ENCODE results near the gene FSTL5. TPM values are rescaled to one million over a fixed set of nuclear protein-coding genes. Genes with fewer than 3 reads are reported as not detected.

Gene FSTL5
- total RNA-seq, 1 experiment from 2014 or later = 0.55 TPM

- TF ChIP-seq SOX15 (CRISPR knock-in tag; IDR thresholded peaks at IDR 0.05) (no peak), TCF7 (CRISPR knock-in tag; IDR thresholded peaks at IDR 0.05; ENCODE audit: low read depth) (no peak)
Measured at GRCh38 chr4:162157241-162157640, 6.6 kb downstream of the FSTL5 start (continued).

GRCh38 chr4:162154862-162155540 is 8.8 kb downstream of the FSTL5 start:
- Mint-ChIP-seq H3K36me3 (no peaks in the 10 kb centered on the region), H3K27ac (no peak overlapping the region), H3K4me3 (no peak overlapping the region), H3K9me3 (no peaks in the 10 kb centered on the region), H3K27me3 (ENCODE audit: low read depth) (no peaks in the 10 kb centered on the region), H3K4me1 (peaks cover 10% of the 10 kb centered on the region)
- ChIA-PET CTCF (no interaction called here), POLR2A (no interaction called here)
- no peak for DNase-seq (ENCODE audit: low spot score)
- ATAC-seq = no peak
- TF ChIP-seq NR1H2 (CRISPR knock-in tag; IDR thresholded peaks at IDR 0.05) (no peak), ATF6 (CRISPR knock-in tag; IDR thresholded peaks at IDR 0.05) (no peak), CBFB (CRISPR knock-in tag; IDR thresholded peaks at IDR 0.05; ENCODE audit: low read depth) (no peak), CDX4 (CRISPR knock-in tag; IDR thresholded peaks at IDR 0.05; ENCODE audit: borderline replicate concordance) (no peak), MXD4 (CRISPR knock-in tag; IDR thresholded peaks at IDR 0.05; ENCODE audit: borderline replicate concordance) (no peak), ZSCAN18 (CRISPR knock-in tag; IDR thresholded peaks at IDR 0.05) (no peak), CTCF (IDR thresholded peaks at IDR 0.05) (no peak), USF1 (CRISPR knock-in tag; IDR thresholded peaks at IDR 0.05) (no peak), RELA (CRISPR knock-in tag; IDR thresholded peaks at IDR 0.05; ENCODE audit: borderline replicate concordance) (no peak), EMX1 (CRISPR knock-in tag; IDR thresholded peaks at IDR 0.05) (no peak), ZNF317 (CRISPR knock-in tag; IDR thresholded peaks at IDR 0.05; ENCODE audit: borderline replicate concordance, low read depth) (no peak), ELF4 (CRISPR knock-in tag; IDR thresholded peaks at IDR 0.05; ENCODE audit: low read depth) (no peak)
- TF ChIP-seq, protein P1, sequence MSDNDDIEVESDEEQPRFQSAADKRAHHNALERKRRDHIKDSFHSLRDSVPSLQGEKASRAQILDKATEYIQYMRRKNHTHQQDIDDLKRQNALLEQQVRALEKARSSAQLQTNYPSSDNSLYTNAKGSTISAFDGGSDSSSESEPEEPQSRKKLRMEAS (CRISPR knock-in tag; IDR thresholded peaks at IDR 0.05) = no peak
- TF ChIP-seq, protein P2, sequence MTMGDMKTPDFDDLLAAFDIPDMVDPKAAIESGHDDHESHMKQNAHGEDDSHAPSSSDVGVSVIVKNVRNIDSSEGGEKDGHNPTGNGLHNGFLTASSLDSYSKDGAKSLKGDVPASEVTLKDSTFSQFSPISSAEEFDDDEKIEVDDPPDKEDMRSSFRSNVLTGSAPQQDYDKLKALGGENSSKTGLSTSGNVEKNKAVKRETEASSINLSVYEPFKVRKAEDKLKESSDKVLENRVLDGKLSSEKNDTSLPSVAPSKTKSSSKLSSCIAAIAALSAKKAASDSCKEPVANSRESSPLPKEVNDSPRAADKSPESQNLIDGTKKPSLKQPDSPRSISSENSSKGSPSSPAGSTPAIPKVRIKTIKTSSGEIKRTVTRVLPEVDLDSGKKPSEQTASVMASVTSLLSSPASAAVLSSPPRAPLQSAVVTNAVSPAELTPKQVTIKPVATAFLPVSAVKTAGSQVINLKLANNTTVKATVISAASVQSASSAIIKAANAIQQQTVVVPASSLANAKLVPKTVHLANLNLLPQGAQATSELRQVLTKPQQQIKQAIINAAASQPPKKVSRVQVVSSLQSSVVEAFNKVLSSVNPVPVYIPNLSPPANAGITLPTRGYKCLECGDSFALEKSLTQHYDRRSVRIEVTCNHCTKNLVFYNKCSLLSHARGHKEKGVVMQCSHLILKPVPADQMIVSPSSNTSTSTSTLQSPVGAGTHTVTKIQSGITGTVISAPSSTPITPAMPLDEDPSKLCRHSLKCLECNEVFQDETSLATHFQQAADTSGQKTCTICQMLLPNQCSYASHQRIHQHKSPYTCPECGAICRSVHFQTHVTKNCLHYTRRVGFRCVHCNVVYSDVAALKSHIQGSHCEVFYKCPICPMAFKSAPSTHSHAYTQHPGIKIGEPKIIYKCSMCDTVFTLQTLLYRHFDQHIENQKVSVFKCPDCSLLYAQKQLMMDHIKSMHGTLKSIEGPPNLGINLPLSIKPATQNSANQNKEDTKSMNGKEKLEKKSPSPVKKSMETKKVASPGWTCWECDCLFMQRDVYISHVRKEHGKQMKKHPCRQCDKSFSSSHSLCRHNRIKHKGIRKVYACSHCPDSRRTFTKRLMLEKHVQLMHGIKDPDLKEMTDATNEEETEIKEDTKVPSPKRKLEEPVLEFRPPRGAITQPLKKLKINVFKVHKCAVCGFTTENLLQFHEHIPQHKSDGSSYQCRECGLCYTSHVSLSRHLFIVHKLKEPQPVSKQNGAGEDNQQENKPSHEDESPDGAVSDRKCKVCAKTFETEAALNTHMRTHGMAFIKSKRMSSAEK (CRISPR knock-in tag; IDR thresholded peaks at IDR 0.05; ENCODE audit: borderline replicate concordance) = no peak
- TF ChIP-seq, protein P3, sequence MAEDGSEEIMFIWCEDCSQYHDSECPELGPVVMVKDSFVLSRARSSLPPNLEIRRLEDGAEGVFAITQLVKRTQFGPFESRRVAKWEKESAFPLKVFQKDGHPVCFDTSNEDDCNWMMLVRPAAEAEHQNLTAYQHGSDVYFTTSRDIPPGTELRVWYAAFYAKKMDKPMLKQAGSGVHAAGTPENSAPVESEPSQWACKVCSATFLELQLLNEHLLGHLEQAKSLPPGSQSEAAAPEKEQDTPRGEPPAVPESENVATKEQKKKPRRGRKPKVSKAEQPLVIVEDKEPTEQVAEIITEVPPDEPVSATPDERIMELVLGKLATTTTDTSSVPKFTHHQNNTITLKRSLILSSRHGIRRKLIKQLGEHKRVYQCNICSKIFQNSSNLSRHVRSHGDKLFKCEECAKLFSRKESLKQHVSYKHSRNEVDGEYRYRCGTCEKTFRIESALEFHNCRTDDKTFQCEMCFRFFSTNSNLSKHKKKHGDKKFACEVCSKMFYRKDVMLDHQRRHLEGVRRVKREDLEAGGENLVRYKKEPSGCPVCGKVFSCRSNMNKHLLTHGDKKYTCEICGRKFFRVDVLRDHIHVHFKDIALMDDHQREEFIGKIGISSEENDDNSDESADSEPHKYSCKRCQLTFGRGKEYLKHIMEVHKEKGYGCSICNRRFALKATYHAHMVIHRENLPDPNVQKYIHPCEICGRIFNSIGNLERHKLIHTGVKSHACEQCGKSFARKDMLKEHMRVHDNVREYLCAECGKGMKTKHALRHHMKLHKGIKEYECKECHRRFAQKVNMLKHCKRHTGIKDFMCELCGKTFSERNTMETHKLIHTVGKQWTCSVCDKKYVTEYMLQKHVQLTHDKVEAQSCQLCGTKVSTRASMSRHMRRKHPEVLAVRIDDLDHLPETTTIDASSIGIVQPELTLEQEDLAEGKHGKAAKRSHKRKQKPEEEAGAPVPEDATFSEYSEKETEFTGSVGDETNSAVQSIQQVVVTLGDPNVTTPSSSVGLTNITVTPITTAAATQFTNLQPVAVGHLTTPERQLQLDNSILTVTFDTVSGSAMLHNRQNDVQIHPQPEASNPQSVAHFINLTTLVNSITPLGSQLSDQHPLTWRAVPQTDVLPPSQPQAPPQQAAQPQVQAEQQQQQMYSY (CRISPR knock-in tag; IDR thresholded peaks at IDR 0.05) = no peak
- TF ChIP-seq, protein P4, sequence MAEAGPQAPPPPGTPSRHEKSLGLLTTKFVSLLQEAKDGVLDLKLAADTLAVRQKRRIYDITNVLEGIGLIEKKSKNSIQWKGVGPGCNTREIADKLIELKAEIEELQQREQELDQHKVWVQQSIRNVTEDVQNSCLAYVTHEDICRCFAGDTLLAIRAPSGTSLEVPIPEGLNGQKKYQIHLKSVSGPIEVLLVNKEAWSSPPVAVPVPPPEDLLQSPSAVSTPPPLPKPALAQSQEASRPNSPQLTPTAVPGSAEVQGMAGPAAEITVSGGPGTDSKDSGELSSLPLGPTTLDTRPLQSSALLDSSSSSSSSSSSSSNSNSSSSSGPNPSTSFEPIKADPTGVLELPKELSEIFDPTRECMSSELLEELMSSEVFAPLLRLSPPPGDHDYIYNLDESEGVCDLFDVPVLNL (CRISPR knock-in tag; IDR thresholded peaks at IDR 0.05; ENCODE audit: borderline replicate concordance, low read depth) = no peak
